ENCODE measurements around the gene FAM236B.
"Not testable (repeated sequence)": the region's sequence is repeated elsewhere in the genome, so short reads cannot be mapped to it uniquely, and the experiment has no call there.

FAM236B gene

DNA sequence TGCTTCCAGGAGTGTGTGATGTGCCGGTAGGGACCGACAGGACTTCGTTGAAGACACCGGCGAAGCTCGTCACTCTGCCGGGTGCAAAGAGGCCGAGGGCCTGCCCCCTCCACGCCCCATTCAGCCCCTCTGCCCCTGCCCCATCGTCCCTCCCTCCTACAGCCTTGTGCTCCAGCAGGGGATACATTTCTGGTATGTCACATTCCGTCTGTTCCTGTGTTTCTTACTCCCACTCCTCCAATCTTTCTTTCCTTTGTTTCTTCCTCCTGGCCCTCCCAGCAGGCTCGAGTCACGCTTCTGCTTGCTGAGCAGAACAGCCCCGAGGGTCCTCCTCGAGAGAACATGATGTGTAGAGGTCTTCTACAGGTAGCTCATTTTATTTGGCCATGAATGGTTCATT, at the start of gene FAM236B:
Gene FAM236B, minus strand, starts transcription at position 101 of the 400 bp plus-strand sequence. Its CDS starts 100 bp downstream, at position 1.
- FAIRE-seq, result not testable (repeated sequence)

DNA sequence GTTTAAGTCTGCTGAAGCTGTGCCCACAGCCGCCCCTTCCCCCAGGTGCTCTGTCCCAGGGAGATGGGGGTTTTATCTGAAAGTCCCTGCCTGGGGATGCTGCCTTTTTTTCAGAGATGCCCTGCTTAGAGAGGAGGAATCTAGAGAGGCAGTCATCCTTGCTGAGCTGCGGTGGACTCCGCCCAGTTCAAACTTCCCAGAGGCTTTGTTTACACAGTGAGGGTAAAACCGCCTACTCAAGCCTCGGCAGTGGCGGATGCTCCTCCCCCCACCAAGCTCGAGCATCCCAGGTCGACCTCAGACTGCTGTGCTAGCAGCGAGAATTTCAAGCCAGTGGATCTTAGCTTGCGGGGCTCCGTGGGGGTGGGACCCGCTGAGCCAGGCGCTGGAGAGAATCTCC, 48.2 kb upstream of the FAM236B start:
- not testable (repeated sequence) for FAIRE-seq

More for the DNA sequence above, at the start of gene FAM236B:
- DNase-seq (ENCODE audit: low spot score), result not testable (repeated sequence)

DNA sequence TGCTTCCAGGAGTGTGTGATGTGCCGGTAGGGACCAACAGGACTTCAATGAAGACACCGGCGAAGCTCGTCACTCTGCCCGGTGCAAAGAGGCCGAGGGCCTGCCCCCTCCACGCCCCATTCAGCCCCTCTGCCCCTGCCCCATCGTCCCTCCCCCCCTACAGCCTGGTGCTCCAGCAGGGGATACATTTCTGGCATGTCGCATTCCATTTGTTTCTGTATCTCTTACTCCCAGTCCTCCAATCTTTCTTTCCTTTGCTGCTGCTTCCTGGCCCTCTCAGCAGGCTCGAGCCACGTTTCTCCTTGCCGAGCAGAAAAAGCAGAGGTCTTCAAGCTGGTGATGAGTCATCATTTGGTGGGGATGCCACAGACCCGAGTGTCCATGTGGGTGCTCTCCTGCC, 25.6 kb upstream of the FAM236B start, which contains the start of gene FAM236D:
Gene FAM236D, minus strand, starts transcription at position 101 of the 400 bp plus-strand sequence. Its CDS starts 100 bp downstream, at position 1.
- FAIRE-seq; DNase-seq (ENCODE audit: low spot score): not testable (repeated sequence)

More for the DNA sequence above, 48.2 kb upstream of the FAM236B start:
- DNase-seq (ENCODE audit: low spot score), result not testable (repeated sequence)

DNA sequence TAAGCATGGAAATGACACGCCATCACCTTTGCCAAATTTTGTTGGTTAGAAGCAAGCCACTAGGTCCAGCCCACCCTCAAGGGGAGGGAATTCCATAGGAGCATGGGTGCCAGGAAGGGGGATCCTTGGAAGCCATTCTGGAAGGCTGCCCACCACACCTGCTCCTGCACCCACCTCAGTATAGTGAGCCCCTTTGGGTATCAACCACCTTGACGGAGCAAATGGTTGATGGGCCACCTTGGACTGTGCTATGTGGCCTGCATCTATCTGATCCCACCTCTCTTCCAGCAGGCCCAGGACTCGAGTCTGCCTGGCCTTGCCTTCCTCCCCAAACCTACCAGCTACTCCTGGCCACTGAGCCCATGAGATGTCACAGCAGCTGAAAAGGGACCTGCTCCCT, 7.9 kb upstream of the FAM236B start:
- FAIRE-seq; DNase-seq (ENCODE audit: low spot score): not testable (repeated sequence)

DNA sequence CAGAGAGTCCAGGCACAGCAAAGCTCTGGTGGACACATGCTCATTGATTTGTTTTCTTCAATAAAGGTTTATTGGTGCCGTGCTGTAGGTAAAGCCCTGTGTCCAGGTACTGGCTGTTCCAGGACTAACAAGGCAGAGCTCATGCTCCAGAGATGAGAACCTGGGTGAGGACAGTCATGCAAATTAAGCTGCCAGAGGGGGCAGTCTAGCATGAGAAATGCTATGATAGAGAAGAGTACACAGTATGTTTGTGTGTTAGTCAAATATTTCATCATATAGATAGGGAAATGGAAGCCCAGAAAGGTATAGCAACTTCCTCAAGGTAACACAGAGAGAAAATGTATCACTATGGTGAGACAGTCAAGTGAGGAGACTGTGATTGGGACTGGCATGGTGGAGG, 5.7 kb upstream of the FAM236B start:
- not testable (repeated sequence) for FAIRE-seq

DNA sequence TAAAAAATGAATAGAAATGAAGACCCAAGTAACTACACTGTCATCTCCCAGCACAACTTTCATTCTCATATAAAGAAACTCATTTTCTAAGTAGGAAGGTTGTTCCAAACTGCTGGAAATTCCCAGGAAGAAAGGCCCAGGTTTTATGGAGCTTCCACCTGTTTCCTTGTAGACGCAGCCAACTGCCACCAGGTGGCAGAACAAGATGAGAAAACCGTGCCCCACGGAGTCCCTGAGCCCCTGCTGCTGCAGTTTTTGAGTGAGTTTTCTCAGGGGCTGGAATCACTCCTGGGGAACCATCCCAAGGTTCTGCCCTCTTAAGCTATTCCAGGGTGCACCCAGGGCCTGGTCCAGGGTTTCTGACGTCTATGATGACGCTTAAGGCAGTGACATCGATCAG, 1.5 kb upstream of the FAM236B start:
- DNase-seq (ENCODE audit: low spot score); FAIRE-seq: not testable (repeated sequence)

More for the DNA sequence above, 5.7 kb upstream of the FAM236B start:
- not testable (repeated sequence) for DNase-seq (ENCODE audit: low spot score)

DNA sequence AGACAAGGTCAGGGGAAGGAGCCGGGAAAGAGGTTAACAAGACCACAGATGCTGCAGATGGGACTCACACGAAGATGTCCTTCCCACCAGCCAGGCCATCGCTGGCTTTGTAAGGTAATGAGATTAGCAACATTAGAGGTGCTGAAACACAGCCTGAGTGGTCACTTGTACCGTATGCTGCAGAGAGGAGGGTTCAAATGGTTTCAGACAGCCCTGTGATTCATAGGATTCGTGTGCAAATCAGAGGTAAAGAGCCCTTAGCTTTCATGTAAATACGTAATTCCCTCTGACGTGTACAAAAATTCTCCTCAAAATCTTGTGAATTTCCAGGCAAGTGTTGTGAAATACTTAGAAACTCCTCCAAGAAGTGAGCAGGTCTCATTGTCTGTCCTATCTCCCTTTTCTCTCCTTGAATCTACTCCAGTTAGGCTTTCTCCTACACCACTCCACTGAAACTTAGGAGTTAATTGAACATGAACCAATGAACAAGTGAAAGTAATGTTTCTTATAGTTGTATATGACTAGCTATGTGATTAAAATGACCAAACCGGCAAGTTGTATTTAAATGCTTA, 991 bp upstream of the FAM236B start:
- not testable (repeated sequence) for FAIRE-seq; DNase-seq (ENCODE audit: low spot score)

DNA sequence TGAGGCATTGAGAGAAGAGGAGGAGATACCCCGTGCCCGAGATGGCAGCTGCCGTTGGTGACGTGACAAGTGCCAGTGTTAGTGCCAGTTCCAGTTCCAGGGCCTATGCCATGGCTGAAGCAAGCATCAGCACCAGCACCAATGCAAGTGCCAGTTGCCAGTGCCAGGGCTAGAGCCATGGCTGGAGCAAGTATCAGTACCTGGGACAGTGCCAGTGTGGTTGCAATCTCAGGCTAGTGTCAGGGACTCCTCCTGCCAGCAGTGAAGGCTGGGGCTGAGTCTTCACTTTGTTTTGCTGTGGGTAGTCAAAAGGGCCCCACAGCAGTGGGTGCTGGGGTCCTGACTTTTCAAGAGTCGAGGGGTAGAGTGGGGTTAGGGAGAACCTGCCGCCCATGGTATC, 4.3 kb downstream of the FAM236B start:
- not testable (repeated sequence) for DNase-seq (ENCODE audit: low spot score); FAIRE-seq

DNA sequence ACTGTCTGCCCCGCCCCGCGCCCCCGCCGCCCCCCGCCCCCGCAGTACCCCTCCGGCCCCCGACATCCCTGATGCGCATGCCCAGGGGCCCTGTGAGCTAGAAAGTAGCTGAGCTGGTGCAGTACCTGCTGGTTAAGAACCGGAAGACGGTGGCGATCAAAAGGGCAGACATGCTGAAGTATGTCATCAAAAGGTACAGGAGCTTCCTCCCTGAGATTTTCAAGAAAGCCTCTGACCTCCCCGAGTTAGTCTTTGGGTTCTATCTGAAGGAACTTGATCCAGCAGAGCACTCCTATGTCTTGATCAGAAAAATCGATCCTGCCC, 5.0 kb downstream of the FAM236B start:
- FAIRE-seq, result not testable (repeated sequence)

DNA sequence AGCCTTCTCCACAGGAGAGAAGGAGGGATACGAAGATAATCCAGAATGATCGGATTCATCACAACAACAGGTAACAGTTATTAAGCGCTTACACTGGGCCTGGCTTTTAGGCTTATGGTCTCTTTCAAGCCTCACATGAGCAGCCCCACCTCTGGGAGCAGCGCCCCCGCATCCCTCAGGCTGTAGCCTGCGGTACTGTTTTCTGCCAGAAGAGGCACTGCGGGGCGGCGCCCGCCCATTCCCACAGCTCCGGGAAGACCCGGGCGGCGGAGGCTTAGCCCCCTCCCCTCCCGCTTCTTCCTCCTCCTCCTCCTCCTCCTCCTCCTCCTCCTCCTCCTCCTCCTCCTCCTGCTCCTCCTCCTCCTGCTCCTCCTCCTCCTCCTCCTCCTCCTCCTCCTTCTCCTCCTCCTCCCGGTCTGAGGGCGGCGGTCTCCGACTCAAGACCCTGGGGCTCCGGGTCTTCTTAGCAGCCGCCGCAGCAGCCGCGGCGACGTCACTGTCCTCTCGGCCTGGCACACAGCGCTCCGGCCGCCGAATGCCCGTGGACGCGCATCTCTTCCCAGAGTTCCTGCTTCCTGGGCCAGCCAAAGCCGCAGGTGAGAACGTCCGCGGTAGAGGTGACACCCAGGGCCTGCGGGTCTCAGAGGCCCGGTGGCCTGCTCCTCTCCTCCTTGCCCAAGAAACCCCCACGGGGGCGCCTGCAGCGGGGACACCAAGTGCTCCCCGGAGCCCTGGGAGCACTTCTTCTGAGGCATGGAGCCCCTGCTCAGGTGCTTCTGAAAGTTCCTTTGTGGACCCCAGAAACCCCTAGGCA, 5.6 kb downstream of the FAM236B start, which contains the start of gene DMRTC1B:
Gene DMRTC1B, plus strand, starts transcription at position 238 of the 814 bp plus-strand sequence. CDS start 68,246 bp downstream, outside the sequence.
- DNase-seq (ENCODE audit: low spot score); FAIRE-seq: not testable (repeated sequence)

More for the DNA sequence above, 5.0 kb downstream of the FAM236B start:
- not testable (repeated sequence) for DNase-seq (ENCODE audit: low spot score)

DNA sequence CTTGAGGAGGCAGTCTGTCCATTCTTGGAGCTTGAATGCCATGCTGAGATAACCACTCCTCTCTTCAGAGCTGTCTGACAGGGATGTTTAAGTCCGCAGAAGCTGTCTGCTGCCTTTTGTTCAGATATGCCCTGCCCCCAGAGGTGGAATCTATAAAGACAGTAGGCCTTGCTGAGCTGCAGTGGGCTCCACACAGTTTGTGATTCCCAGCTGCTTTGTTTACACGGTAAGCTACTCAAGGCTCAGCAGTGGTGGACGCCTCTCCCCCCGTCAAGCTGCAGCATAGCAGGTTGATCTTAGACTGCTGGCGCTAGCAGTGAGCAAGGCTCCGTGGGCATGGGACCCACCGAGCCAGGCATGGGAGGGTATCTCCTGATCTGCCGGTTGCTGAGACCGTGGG, 22.0 kb downstream of the FAM236B start:
- not testable (repeated sequence) for FAIRE-seq

DNA sequence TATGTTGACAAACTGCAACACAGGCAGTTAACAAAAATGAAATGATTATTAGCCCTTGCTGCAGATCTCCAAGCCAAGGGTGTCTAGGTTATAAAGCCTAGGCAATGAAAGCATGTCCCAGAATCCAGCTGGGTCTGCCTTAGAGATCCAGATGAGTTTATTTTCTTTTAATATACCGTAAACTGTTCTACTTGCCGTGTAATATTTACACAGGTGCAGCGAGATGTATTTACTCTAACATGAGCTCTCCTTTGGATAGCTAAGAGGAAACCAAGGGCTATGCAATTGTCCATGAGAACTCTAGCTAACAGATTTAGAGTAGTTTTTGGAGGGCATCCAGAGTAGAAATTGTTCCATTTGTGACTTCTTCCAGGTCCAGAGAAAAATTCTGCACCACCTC, 33.9 kb downstream of the FAM236B start:
- not testable (repeated sequence) for DNase-seq (ENCODE audit: low spot score); FAIRE-seq

More for the DNA sequence above, 22.0 kb downstream of the FAM236B start:
- not testable (repeated sequence) for DNase-seq (ENCODE audit: low spot score)

DNA sequence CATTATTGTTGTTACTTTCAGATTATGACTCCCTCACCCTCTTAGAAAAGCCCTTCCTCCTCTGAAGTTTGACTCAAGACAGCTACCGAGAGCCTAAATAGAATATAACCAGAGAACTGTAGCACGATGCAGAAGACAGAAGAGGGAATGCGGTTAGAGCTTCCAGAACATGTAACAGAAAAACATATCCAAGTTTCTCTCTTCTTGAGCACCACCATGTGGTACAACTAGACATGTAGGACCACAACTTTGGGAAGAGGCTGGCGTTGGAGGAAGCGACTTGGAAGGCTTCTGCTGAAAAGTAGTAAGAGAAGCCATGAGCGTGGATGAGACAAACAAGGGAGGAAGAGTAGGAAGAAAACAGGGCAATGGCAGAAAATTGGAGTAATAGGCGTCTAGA, 36.9 kb downstream of the FAM236B start:
- DNase-seq (ENCODE audit: low spot score); FAIRE-seq: not testable (repeated sequence)

DNA sequence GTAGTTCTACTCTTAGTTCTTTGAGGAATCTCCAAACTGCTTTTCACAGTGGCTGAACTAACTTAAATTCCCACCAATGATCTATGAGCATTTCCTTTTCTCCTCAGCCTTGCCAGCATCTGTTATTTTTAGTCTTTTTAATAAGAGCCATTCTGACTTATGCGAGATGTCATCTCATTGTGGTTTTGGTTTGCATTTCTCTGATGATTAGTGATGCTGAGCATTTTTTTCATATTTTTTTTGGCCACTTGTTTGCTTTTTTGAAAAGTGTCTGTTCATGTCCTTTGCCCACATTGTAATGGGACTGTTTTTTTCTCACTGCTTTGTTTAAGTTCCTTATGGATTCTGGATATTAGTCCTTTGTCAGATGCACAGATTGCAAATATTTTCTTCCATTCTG, 46.9 kb downstream of the FAM236B start:
- no peak for FAIRE-seq
- no peak for DNase-seq (ENCODE audit: low spot score)

DNA sequence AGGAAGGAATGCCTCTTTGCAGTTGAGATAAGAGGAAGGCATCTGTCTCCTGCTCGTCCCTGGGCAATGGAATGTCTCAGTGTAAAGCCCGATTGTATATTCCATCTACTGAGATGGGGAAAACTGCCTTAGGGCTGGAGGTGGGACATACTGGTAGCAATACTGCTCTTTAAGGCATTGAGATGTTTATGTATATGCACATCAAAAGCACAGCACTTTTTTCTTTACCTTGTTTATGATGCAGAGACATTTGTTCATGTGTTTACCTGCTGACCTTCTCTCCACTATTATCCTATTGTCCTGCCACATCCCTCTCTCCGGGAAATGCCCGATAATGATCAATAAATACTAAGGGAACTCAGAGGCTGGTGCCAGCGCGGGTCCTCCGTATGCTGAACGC, 48.8 kb downstream of the FAM236B start:
- FAIRE-seq; DNase-seq (ENCODE audit: low spot score): not testable (repeated sequence)
